ENCODE measurements around the gene PSMF1.

PSMF1 gene, protein sequence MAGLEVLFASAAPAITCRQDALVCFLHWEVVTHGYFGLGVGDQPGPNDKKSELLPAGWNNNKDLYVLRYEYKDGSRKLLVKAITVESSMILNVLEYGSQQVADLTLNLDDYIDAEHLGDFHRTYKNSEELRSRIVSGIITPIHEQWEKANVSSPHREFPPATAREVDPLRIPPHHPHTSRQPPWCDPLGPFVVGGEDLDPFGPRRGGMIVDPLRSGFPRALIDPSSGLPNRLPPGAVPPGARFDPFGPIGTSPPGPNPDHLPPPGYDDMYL

DNA sequence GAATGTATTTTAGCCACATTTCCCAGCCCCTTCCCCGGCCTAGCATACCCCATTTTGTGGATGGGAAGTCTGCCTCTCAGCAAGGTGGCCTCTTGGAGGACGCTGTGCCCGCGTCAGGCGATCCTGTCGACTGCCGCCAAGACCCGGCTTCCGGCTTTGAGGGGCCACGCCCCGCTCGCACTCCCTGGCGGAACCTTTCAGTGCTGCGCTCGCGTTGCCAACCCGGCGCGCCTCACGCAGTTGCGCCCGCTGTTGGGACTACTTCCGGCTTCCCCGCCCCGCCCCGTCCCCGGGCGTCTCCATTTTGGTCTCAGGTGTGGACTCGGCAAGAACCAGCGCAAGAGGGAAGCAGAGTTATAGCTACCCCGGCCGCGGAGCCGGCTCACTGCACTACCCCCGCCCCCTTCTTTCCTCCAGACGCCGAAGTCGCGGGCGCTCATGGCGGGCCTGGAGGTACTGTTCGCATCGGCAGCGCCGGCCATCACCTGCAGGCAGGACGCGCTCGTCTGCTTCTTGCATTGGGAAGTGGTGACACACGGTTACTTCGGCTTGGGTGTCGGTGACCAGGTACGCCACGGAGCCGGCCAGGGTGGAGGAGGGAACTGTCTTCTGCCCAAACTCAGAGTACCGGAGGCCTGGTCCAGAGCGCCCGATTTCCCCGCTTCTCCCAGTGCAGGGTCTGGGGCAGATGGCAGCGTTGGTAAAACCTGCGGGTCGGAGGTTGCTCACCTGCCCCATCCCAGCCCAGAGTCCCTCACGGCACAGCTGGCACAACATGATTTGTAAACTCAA, at the start of gene PSMF1:
Gene PSMF1, plus strand, starts transcription at position 267 of the 792 bp plus-strand sequence. Its CDS starts 172 bp downstream, at position 439.
- no peak within 1 kb of the TSS for H3K27ac ChIP-seq (ENCODE audit: low read length)

DNA sequence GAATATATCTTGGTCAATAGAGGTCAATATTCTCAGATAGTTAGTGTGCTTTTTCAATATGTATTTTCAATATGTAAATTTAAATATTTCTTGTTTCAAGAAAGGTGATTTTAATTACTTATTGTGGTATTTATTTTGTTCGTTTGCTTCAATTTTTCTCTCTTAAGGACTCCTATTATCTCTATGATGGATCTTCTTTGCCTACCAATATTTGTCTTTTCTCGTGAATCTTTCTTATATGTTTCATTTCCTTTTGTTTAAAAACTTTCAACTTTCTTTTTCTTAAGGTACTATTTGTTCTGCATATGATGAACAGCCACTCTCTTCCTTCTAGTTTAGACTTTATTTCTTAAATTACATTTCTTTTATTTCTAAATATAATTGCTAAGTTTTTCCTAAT, 46.1 kb upstream of the PSMF1 start:
- Histone ChIP-seq H3K27ac (ENCODE audit: low read length) (no peak overlapping the region), H3K36me3 (ENCODE audit: control insufficient read depth, insufficient read depth, low read length) (no peaks in the 10 kb centered on the region), H3K9me3 (ENCODE audit: control insufficient read depth, insufficient read depth, low read length) (no peaks in the 10 kb centered on the region), H3K27me3 (ENCODE audit: control insufficient read depth, insufficient read depth, low read length) (no peaks in the 10 kb centered on the region), H3K4me3 (ENCODE audit: low read length) (no peak overlapping the region), H3K4me1 (ENCODE audit: control insufficient read depth, insufficient read depth, low read length) (no peaks in the 10 kb centered on the region)
- DNase-seq (ENCODE audit: low read depth, low spot score), result no peak
- WGBS (ENCODE audit: insufficient coverage, insufficient read length), result no CpG with 5 or more reads among the region's 2 CpGs

More for the DNA sequence above, at the start of gene PSMF1:
- Histone ChIP-seq H3K4me1 (ENCODE audit: control insufficient read depth, insufficient read depth, low read length) (peaks cover 4% of the 10 kb centered on the region), H3K4me3 (ENCODE audit: low read length) (peak within 1 kb of the TSS; percentile 93), H3K9me3 (ENCODE audit: control insufficient read depth, insufficient read depth, low read length) (no peaks in the 10 kb centered on the region), H3K27me3 (ENCODE audit: control insufficient read depth, insufficient read depth, low read length) (no peaks in the 10 kb centered on the region), H3K36me3 (ENCODE audit: control insufficient read depth, insufficient read depth, low read length) (peaks cover 2% of the 10 kb centered on the region; the same call in 1 of the 2 replicates)
- DNase-seq (ENCODE audit: low read depth, low spot score), result peak; percentile 71
- WGBS (ENCODE audit: insufficient coverage, insufficient read length), result no CpG with 5 or more reads among the region's 62 CpGs

DNA sequence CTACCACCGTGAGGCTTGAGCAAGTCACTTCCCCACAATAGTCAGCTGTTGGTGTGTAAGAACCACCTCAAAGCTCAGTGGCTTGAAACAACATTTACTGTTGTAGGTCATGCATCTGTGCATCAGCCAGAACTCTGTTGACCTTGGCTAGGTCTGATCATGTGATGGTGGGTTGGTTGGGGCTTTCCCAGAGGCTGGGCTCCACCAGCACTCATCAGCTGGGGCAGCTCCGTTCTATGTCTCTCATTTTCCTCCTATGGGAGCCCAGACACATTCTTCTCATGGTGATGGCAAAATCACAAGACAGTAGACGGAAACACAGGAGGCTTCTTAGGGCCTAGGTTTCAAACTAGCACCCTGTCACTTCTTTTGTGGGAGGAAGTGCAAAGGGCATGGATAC, 42.8 kb upstream of the PSMF1 start:
- Histone ChIP-seq H3K4me1 (ENCODE audit: control insufficient read depth, insufficient read depth, low read length) (no peaks in the 10 kb centered on the region), H3K27me3 (ENCODE audit: control insufficient read depth, insufficient read depth, low read length) (no peaks in the 10 kb centered on the region), H3K4me3 (ENCODE audit: low read length) (no peak overlapping the region), H3K27ac (ENCODE audit: low read length) (no peak overlapping the region), H3K36me3 (ENCODE audit: control insufficient read depth, insufficient read depth, low read length) (no peaks in the 10 kb centered on the region), H3K9me3 (ENCODE audit: control insufficient read depth, insufficient read depth, low read length) (no peaks in the 10 kb centered on the region)
- DNase-seq (ENCODE audit: low read depth, low spot score), result no peak
- WGBS (ENCODE audit: insufficient coverage, insufficient read length), result no CpG with 5 or more reads among the region's 3 CpGs

DNA sequence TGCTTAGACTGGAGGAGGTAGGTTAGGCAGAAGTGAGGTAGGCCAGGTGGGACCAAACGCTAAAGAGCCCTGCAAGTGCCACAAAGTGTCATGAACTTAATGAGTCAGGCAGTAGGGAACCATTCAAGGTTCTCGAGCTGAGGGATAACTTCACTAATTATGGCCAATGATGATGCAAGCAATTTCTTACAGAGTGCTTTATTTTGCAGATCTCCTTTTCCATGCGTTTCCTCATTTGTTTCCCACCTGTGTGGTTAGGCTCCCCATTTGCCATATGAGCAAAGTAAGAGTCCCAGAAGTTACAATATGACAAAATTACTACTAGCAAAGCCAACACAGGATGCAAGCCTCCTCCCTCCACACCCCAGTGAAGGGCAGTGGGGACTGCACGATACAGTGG, 36.5 kb upstream of the PSMF1 start:
- no peak overlapping the region for H3K4me3 ChIP-seq (ENCODE audit: low read length)
- no peaks in the 10 kb centered on the region for H3K4me1 ChIP-seq (ENCODE audit: control insufficient read depth, insufficient read depth, low read length)
- WGBS (ENCODE audit: insufficient coverage, insufficient read length), result no CpG with 5 or more reads among the region's 4 CpGs
- no peaks in the 10 kb centered on the region for H3K9me3 ChIP-seq (ENCODE audit: control insufficient read depth, insufficient read depth, low read length)
- H3K36me3 ChIP-seq (ENCODE audit: control insufficient read depth, insufficient read depth, low read length), result no peaks in the 10 kb centered on the region
- H3K27ac ChIP-seq (ENCODE audit: low read length), result no peak overlapping the region
- DNase-seq (ENCODE audit: low read depth, low spot score), result no peak
- no peaks in the 10 kb centered on the region for H3K27me3 ChIP-seq (ENCODE audit: control insufficient read depth, insufficient read depth, low read length)

DNA sequence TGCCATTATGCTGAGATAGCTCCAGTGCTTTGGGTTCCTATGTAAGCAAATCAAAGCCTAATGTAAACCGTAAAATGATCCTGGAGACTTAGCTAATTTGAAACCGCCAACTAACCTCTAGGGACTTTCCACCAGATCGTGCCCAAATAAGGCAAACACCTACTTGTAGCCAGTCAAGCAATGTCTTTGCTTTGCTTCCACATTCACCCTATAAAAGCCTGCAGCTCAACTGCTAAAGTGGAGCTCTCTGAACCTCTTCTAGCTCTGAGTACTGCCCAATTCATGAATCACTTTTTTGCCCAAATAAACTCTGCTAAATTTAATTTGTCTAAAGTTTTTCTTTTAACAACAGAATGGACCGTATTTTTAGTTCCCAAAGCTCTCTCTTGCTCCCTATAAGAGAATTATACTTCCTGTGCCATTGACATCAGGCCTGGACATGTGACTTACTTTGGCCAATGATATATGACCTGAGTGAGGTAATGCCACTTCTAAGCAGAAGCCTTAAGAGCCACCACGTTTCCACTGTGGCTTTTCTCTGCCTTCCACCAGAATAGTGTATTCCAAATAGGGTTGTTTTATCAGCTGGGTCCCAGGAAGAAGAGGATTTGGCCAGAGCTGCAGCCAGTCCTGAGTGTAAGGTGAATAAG, 34.8 kb upstream of the PSMF1 start:
- DNase-seq (ENCODE audit: low read depth, low spot score), result no peak
- no CpG with 5 or more reads among the region's 5 CpGs for WGBS (ENCODE audit: insufficient coverage, insufficient read length)

DNA sequence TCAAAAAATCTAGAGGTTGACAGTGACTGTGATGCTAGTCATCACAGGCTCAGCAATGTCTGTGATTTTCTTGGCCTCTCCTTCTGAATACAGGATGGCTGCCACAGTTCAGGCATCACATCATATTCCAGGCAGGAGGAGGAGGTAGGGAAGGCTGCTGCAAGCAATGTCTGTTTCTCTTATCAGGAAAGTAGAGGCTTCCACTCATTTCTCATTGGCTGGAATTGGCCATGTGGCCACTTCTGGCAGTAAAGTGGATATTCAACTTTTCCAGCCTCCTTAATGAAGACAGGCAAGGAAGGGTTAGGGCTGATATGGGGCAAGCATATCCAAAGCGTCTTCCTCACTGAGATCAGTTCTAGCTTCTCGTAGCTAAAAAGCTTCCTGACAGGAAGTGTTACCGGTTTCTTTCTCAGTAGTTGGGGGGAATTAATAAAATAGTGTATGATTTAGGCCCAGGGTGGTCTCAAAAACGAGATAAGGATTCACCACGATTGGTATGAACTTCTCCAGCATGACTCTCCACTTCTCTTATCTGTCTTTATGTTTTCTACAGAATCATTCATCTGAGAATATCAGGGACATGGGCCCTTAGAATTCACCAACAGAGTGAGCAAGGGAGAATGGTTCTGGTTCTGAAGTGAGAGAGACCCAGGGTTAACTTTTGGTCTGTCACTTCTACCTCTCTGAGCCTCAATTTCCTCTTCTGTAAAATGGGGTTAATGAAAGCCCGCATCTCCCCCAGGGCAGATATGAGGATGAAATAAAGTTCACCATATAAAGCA, 32.7 kb upstream of the PSMF1 start:
- Histone ChIP-seq H3K27me3 (ENCODE audit: control insufficient read depth, insufficient read depth, low read length) (no peaks in the 10 kb centered on the region), H3K4me1 (ENCODE audit: control insufficient read depth, insufficient read depth, low read length) (no peaks in the 10 kb centered on the region), H3K4me3 (ENCODE audit: low read length) (no peak overlapping the region), H3K9me3 (ENCODE audit: control insufficient read depth, insufficient read depth, low read length) (no peaks in the 10 kb centered on the region), H3K27ac (ENCODE audit: low read length) (no peak overlapping the region), H3K36me3 (ENCODE audit: control insufficient read depth, insufficient read depth, low read length) (no peaks in the 10 kb centered on the region)
- DNase-seq (ENCODE audit: low read depth, low spot score), result no peak
- WGBS (ENCODE audit: insufficient coverage, insufficient read length), result no CpG with 5 or more reads among the region's 6 CpGs

More for the DNA sequence above, 34.8 kb upstream of the PSMF1 start:
- H3K4me3 ChIP-seq (ENCODE audit: low read length), result no peak overlapping the region
- H3K36me3 ChIP-seq (ENCODE audit: control insufficient read depth, insufficient read depth, low read length), result no peaks in the 10 kb centered on the region
- H3K9me3 ChIP-seq (ENCODE audit: control insufficient read depth, insufficient read depth, low read length), result no peaks in the 10 kb centered on the region
- H3K27ac ChIP-seq (ENCODE audit: low read length), result no peak overlapping the region
- H3K27me3 ChIP-seq (ENCODE audit: control insufficient read depth, insufficient read depth, low read length), result no peaks in the 10 kb centered on the region
- H3K4me1 ChIP-seq (ENCODE audit: control insufficient read depth, insufficient read depth, low read length), result no peaks in the 10 kb centered on the region

DNA sequence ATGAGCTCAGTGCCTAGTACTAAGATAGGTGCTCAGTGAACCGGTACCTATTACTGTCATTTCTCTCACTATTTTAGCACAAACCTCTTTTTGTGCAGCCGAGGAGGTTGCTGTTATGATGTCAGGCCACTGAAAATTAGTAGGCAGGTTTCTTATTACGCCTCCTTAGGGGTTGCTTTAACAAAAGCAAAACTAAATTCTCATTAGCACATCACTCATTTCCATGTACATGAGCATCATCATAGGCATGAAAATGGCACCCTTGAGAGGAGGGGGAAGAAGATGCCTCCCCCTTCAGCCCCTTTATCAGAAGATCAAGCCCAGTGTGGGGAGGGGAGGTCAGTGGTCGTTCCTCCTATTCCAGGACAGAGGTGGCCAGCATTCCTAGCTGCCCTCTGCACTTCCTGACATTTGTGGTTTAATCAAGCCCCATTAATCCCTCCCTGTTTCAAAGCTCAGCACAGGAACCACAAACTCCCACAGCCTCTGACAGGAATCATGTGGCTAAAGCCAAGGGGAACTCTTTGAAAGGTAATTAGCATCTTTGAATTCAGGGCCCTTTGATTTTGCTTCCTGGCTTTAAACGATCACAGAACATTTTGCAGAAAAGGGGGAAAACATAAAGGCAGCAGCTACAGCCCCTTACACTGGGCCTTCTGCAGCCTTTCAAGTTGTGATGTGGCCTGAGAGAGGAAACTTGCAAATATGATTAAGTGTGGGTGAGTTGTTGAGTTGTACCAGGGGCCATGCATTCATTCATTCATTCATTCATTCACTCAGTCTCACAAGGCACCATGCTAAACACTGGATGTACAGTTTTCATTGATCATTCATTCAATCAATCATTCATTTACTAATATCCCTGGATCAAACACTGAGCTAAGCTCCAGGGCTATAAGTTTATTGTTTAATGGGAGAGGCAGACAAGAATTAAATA, 31.9 kb upstream of the PSMF1 start:
- Histone ChIP-seq H3K27me3 (ENCODE audit: control insufficient read depth, insufficient read depth, low read length) (no peaks in the 10 kb centered on the region), H3K4me1 (ENCODE audit: control insufficient read depth, insufficient read depth, low read length) (no peaks in the 10 kb centered on the region), H3K27ac (ENCODE audit: low read length) (no peak overlapping the region), H3K4me3 (ENCODE audit: low read length) (no peak overlapping the region), H3K36me3 (ENCODE audit: control insufficient read depth, insufficient read depth, low read length) (no peaks in the 10 kb centered on the region), H3K9me3 (ENCODE audit: control insufficient read depth, insufficient read depth, low read length) (no peaks in the 10 kb centered on the region)
- DNase-seq (ENCODE audit: low read depth, low spot score), result no peak
- WGBS (ENCODE audit: insufficient coverage, insufficient read length), result no CpG with 5 or more reads among the region's 5 CpGs

DNA sequence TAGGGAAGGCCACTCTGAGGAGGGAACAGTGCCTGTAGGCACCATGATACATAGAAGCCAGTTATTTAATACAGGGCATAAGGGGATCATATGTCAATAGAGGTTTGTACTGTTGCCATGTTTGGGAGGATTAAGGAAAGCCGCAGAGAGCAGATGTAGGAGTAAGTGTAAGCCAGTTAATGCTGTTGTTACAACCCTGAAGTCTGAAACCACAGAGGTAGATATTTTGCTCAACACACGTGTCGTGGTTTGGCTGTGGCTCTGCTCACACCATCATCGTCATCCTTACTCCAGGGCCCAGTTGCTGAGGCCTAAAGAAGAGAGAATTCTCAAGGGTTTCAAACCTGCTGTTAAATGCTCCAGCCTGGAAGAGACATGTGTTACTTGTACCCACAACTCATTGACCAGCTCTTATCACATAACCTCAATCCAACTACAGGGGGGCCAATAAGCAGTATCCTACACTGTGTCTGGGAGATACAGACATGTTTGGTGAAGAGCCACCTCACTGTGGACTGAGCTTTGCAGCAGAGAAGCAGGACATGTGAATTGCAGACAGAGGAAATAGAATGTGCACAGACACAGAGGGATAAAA, 31.0 kb upstream of the PSMF1 start:
- Histone ChIP-seq H3K9me3 (ENCODE audit: control insufficient read depth, insufficient read depth, low read length) (no peaks in the 10 kb centered on the region), H3K4me1 (ENCODE audit: control insufficient read depth, insufficient read depth, low read length) (no peaks in the 10 kb centered on the region), H3K27ac (ENCODE audit: low read length) (no peak overlapping the region), H3K27me3 (ENCODE audit: control insufficient read depth, insufficient read depth, low read length) (no peaks in the 10 kb centered on the region), H3K4me3 (ENCODE audit: low read length) (no peak overlapping the region), H3K36me3 (ENCODE audit: control insufficient read depth, insufficient read depth, low read length) (no peaks in the 10 kb centered on the region)
- DNase-seq (ENCODE audit: low read depth, low spot score), result no peak
- no CpG with 5 or more reads among the region's 4 CpGs for WGBS (ENCODE audit: insufficient coverage, insufficient read length)

DNA sequence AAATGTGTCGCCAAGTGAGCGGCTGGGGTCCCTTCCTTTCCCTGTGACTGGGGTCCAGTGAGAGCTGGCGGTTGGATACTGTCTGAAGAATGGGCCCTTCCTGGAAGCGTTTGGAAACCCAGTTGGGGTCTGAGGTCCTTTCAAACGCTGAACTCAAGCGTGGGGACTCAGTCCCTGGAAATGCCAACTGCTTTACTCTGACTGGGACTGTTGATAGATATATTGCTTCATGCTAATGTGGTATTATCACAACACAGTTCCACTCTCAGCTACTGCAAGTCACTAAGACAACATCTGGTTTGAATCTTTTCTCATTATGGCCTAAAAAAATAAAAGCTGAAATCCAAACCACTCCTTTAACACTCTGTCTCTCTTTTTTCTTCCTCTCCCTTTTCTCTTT, 23.7 kb upstream of the PSMF1 start:
- DNase-seq (ENCODE audit: low read depth, low spot score), result no peak
- no CpG with 5 or more reads among the region's 6 CpGs for WGBS (ENCODE audit: insufficient coverage, insufficient read length)

More for the DNA sequence above, 23.7 kb upstream of the PSMF1 start:
- Histone ChIP-seq H3K27ac (ENCODE audit: low read length) (no peak overlapping the region), H3K9me3 (ENCODE audit: control insufficient read depth, insufficient read depth, low read length) (no peaks in the 10 kb centered on the region), H3K4me1 (ENCODE audit: control insufficient read depth, insufficient read depth, low read length) (no peaks in the 10 kb centered on the region), H3K4me3 (ENCODE audit: low read length) (no peak overlapping the region), H3K36me3 (ENCODE audit: control insufficient read depth, insufficient read depth, low read length) (no peaks in the 10 kb centered on the region), H3K27me3 (ENCODE audit: control insufficient read depth, insufficient read depth, low read length) (no peaks in the 10 kb centered on the region)
